Activated T-cell treated with anti-CD3 and anti-CD28 coated beads, Interleukin-2, amount 50 U/mL, for 4 hours (primary cell): ENCODE data around the gene DNASE2B. TPM values are rescaled to one million over a fixed set of nuclear protein-coding genes. Genes with fewer than 3 reads are reported as not detected.

ENCODE experiments used
- ATAC-seq, 2 donors: fragments of 200-7000 bp; cut with Tn5 transposase; one replicate each; pipeline ENCODE4 v1.10.0; 2021
- DNase-seq: peaks from one replicate; pipeline ENCODE4 v3.0.0-alpha.2; 2020
- H3K27me3 Mint-ChIP-seq: one replicate; pipeline ENCODE4 v1.8.0; 2021; ENCODE audit warnings: low read depth, mixed read lengths
- H3K36me3 Mint-ChIP-seq: one replicate; pipeline ENCODE4 v1.8.0; 2022; ENCODE audit warnings: mixed read lengths; ENCODE audit not compliant: insufficient read depth
- H3K4me1 Mint-ChIP-seq: one replicate; pipeline ENCODE4 v1.8.0; 2021; ENCODE audit warnings: low read depth, mixed read lengths
- H3K4me3 Mint-ChIP-seq: one replicate; pipeline ENCODE4 v1.8.0; 2021; ENCODE audit warnings: mild to moderate bottlenecking, moderate library complexity, mixed read lengths
- H3K9me3 Mint-ChIP-seq: one replicate; pipeline ENCODE4 v1.8.0; 2021; ENCODE audit warnings: mixed read lengths
- total RNA-seq, 3 donors: library from RNA; stranded (reverse); gene quantifications; one replicate each; pipeline ENCODE4 v1.2.1, GENCODE V29; 2021

Gene DNASE2B
- not detected for total RNA-seq

GRCh38 chr1:84398175-84399155 lies at the start of gene DNASE2B:
DNASE2B (plus strand) TSS chr1:84398484; CDS start chr1:84398565, 81 bp downstream.
- ATAC-seq, result no peak
- no peaks in the 10 kb centered on the region for H3K27me3 Mint-ChIP-seq
- H3K4me1 Mint-ChIP-seq, result no peaks in the 10 kb centered on the region
- no peak for DNase-seq
- H3K4me3 Mint-ChIP-seq, result no peak within 1 kb of the TSS
- no peaks in the 10 kb centered on the region for H3K36me3 Mint-ChIP-seq
- H3K9me3 Mint-ChIP-seq, result no peaks in the 10 kb centered on the region

GRCh38 chr1:84348759-84349158 lies 49.5 kb upstream of the DNASE2B start:
- Mint-ChIP-seq H3K4me1 (no peaks in the 10 kb centered on the region), H3K27me3 (peaks cover 7% of the 10 kb centered on the region), H3K4me3 (no peak overlapping the region), H3K9me3 (no peaks in the 10 kb centered on the region), H3K36me3 (no peaks in the 10 kb centered on the region)
- ATAC-seq (no peak), DNase-seq (no peak)

- Mint-ChIP-seq H3K36me3 (no peaks in the 10 kb centered on the region), H3K4me1 (no peaks in the 10 kb centered on the region), H3K4me3 (no peak overlapping the region), H3K27me3 (peaks cover 8% of the 10 kb centered on the region), H3K9me3 (no peaks in the 10 kb centered on the region)
- DNase-seq (no peak), ATAC-seq (no peak)
These were observed 48.2 kb upstream of the DNASE2B start for GRCh38 chr1:84350104-84350503.

DNA sequence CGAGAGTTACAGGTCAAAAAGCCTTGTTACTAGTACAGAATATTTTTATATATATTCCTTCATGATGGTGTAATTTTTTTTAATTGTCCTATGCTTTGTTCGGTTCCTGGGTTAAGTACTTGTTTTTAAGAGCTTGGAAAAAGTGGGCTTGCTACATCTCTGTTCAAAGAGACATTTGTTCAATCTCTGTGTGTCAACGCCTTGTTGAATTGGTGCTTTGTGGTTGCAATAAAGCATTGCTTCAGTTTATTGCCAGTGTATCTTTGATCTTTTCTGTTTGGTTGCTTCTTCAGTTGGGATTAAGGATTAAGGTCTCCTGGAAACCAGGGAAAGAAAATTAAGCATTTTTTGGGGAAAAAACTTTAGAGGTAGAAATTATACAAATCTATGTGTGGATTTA lies 47.7 kb upstream of the DNASE2B start:
- ATAC-seq (no peak), DNase-seq (no peak)
- Mint-ChIP-seq H3K4me3 (no peak overlapping the region), H3K4me1 (no peaks in the 10 kb centered on the region), H3K27me3 (peaks cover 9% of the 10 kb centered on the region), H3K9me3 (no peaks in the 10 kb centered on the region), H3K36me3 (no peaks in the 10 kb centered on the region)

DNA sequence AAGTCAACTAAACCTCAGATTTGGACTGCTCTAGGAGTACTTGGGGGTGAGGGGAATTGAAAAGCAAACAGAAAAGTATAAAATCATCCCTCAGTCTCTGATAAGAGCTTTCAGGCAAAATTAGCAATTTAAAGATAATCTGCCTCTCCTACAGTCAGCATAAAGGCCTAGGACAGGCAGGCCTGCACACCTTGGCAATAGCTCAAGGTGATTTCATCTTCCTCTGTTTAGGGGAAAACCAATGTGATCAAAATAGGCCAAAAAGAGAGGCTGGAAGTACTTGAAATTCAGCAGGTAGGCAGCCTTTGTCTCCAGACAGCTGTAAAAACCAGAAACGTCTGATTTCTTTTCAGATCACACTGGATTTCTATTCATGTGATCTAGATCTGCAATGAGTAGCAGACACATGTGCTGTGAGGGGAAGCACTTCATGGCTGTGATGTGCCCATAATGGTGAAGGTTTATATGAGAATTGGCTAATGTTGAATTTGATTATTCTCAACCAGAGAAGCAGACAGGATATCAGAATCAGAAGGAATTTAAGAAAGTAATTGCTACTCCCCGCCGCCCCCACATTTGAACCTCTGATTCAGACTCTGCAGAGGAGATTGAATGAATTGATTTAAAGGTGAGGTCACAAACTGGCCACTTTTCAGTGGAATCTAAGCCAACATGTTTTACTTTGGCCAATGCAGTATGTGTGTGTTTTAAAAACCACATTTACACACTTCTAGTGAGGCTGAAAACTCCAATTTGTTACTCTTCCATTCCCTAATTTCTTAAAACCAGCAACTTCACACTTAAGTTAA lies 45.8 kb upstream of the DNASE2B start:
- no peaks in the 10 kb centered on the region for H3K4me1 Mint-ChIP-seq
- H3K9me3 Mint-ChIP-seq, result no peaks in the 10 kb centered on the region
- H3K27me3 Mint-ChIP-seq, result peaks cover 8% of the 10 kb centered on the region
- ATAC-seq (no peak), DNase-seq (no peak)
- no peaks in the 10 kb centered on the region for H3K36me3 Mint-ChIP-seq
- H3K4me3 Mint-ChIP-seq, result no peak overlapping the region

- no peaks in the 10 kb centered on the region for H3K4me1 Mint-ChIP-seq
- ATAC-seq, result no peak
- no peaks in the 10 kb centered on the region for H3K9me3 Mint-ChIP-seq
- DNase-seq, result no peak
- H3K27me3 Mint-ChIP-seq, result peaks cover 8% of the 10 kb centered on the region
- H3K36me3 Mint-ChIP-seq, result no peaks in the 10 kb centered on the region
- no peak overlapping the region for H3K4me3 Mint-ChIP-seq
These were observed 44.6 kb upstream of the DNASE2B start for GRCh38 chr1:84353695-84354094.

- Mint-ChIP-seq H3K9me3 (no peaks in the 10 kb centered on the region), H3K4me1 (no peaks in the 10 kb centered on the region), H3K27me3 (peaks cover 8% of the 10 kb centered on the region), H3K4me3 (no peak overlapping the region), H3K36me3 (no peaks in the 10 kb centered on the region)
- DNase-seq (no peak), ATAC-seq (no peak)
These were observed 42.7 kb upstream of the DNASE2B start for GRCh38 chr1:84355556-84355955.

GRCh38 chr1:84356881-84357280 lies 41.4 kb upstream of the DNASE2B start:
- no peak for DNase-seq
- Mint-ChIP-seq H3K4me3 (no peak overlapping the region), H3K4me1 (no peaks in the 10 kb centered on the region), H3K9me3 (no peaks in the 10 kb centered on the region), H3K36me3 (no peaks in the 10 kb centered on the region), H3K27me3 (peaks cover 5% of the 10 kb centered on the region)
- no peak for ATAC-seq

GRCh38 chr1:84358695-84359094 lies 39.6 kb upstream of the DNASE2B start:
- H3K4me3 Mint-ChIP-seq, result no peak overlapping the region
- ATAC-seq (no peak), DNase-seq (no peak)
- H3K9me3 Mint-ChIP-seq, result no peaks in the 10 kb centered on the region
- peaks cover 2% of the 10 kb centered on the region for H3K4me1 Mint-ChIP-seq
- H3K27me3 Mint-ChIP-seq, result peaks cover 4% of the 10 kb centered on the region
- no peaks in the 10 kb centered on the region for H3K36me3 Mint-ChIP-seq

GRCh38 chr1:84360316-84360715 lies 38.0 kb upstream of the DNASE2B start:
- H3K9me3 Mint-ChIP-seq, result no peaks in the 10 kb centered on the region
- H3K27me3 Mint-ChIP-seq, result peaks cover 2% of the 10 kb centered on the region
- H3K4me1 Mint-ChIP-seq, result peaks cover 2% of the 10 kb centered on the region
- H3K4me3 Mint-ChIP-seq, result no peak overlapping the region
- no peaks in the 10 kb centered on the region for H3K36me3 Mint-ChIP-seq
- ATAC-seq, result no peak
- no peak for DNase-seq

- no peaks in the 10 kb centered on the region for H3K9me3 Mint-ChIP-seq
- ATAC-seq (no peak), DNase-seq (no peak)
- no peaks in the 10 kb centered on the region for H3K36me3 Mint-ChIP-seq
- no peak overlapping the region for H3K4me3 Mint-ChIP-seq
- H3K27me3 Mint-ChIP-seq, result no peaks in the 10 kb centered on the region
- H3K4me1 Mint-ChIP-seq, result peaks cover 7% of the 10 kb centered on the region
These were observed 36.5 kb upstream of the DNASE2B start for GRCh38 chr1:84361796-84362195.

- H3K4me3 Mint-ChIP-seq, result no peak overlapping the region
- no peak for ATAC-seq
- no peaks in the 10 kb centered on the region for H3K36me3 Mint-ChIP-seq
- H3K4me1 Mint-ChIP-seq, result peaks cover 7% of the 10 kb centered on the region
- DNase-seq, result no peak
- no peaks in the 10 kb centered on the region for H3K27me3 Mint-ChIP-seq
- H3K9me3 Mint-ChIP-seq, result no peaks in the 10 kb centered on the region
These were observed 35.3 kb upstream of the DNASE2B start for GRCh38 chr1:84363019-84363418.

DNA sequence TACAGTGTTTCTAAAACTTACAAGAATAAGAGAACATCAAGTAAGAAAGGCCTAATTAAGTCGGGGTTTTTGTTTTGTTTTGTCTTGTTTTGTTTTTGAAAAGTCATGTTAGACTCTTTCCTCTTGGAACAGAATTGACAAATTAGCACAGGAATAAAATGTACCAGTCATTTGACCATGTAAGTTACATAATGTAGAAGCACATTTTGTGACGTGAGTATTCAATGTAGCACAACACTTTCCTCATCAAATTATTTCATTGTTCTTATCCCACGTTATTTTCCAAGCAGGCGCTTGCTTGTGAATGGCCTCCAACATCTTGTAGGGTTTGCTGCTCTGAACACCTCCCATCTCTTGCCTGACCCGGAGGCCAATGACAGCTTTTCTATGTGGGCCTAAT lies 34.7 kb upstream of the DNASE2B start:
- Mint-ChIP-seq H3K4me3 (no peak overlapping the region), H3K27me3 (no peaks in the 10 kb centered on the region), H3K4me1 (peaks cover 7% of the 10 kb centered on the region), H3K36me3 (no peaks in the 10 kb centered on the region), H3K9me3 (no peaks in the 10 kb centered on the region)
- ATAC-seq, result no peak
- DNase-seq, result no peak

DNA sequence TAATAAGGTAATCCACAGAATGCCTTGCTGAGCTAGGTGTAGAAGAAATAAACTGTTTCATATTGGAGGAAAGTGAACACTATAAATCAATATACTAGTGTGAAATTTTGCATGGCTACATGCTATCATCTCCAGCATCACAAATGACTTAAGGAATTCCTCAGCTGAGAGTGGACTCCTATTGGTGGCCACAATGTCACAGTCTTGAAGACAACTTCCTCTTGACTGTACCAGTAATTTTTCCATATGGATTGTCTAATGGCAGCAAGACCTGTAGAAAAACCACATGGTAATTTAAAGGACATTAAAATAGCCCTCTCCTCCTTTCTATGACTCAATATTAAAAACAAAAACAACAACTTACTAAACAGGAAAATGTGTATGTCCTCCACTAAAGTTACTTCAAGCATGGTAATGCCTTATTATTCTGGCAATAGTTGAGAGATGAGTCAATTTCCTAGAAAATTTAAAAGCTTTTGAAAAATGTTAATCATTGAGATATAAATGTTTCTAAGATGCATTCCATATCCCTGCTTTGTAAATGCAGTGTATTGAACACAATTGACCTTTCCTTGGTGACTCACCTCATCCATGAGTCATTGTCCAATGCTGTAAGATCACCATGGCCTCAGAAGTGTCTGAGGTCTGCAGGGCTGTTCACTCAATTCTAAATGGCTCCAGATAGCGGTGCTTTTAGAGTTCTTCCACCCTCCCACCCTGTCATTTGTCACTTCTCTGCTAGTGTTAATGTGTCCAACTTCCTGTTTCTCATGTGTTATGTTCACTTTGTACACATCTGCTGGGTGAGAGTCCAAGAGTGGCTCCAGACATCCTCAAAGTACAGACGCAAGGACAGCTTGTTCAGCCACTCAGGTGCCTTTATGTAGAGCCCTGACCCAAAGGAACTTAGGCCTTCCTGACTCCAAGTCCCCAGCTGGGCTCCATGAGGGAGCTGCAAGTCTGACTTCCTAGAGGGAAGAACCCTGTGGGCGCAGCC lies 32.8 kb upstream of the DNASE2B start:
- DNase-seq (no peak), ATAC-seq (peak; percentile 40 to 77)
- Mint-ChIP-seq H3K36me3 (no peaks in the 10 kb centered on the region), H3K27me3 (no peaks in the 10 kb centered on the region), H3K4me3 (no peak overlapping the region), H3K4me1 (peaks cover 7% of the 10 kb centered on the region), H3K9me3 (no peaks in the 10 kb centered on the region)
